Muscle layer of colon (tissue), 2 donors: Measurements from ENCODE around the gene ERI2.

Source experiments
- H3K27ac ChIP-seq: one replicate; pipeline ENCODE4 v1.7.0; 2013; ENCODE audit warnings: low read depth, mild to moderate bottlenecking, low read length, moderate library complexity
- H3K27me3 ChIP-seq, 2 donors: one replicate each; pipeline ENCODE4 v1.7.0; 2013; ENCODE audit warnings: low read length in 2 of 2, mild to moderate bottlenecking in 2 of 2; ENCODE audit not compliant: insufficient read depth in 2 of 2, control insufficient read depth in 1 of 2
- H3K36me3 ChIP-seq: one replicate; pipeline ENCODE4 v1.7.0; 2013; ENCODE audit warnings: mild to moderate bottlenecking, low read length; ENCODE audit not compliant: insufficient read depth
- H3K4me1 ChIP-seq: one replicate; pipeline ENCODE4 v1.7.0; 2013; ENCODE audit warnings: mild to moderate bottlenecking, low read length; ENCODE audit not compliant: insufficient read depth
- H3K4me3 ChIP-seq, 2 donors: one replicate each; pipeline ENCODE4 v1.7.0; 2013; ENCODE audit warnings: low read length in 2 of 2, low read depth in 1 of 2, mild to moderate bottlenecking in 1 of 2, moderate library complexity in 1 of 2
- H3K9ac ChIP-seq: one replicate; pipeline ENCODE4 v1.7.0; 2013; ENCODE audit warnings: low read length
- H3K9me3 ChIP-seq: one replicate; pipeline ENCODE4 v1.7.0; 2013; ENCODE audit warnings: mild to moderate bottlenecking, low read length
- donor health status: abdominal sarcoma.
- donor health status: Adenocarcinoma of cecum.

Gene ERI2

DNA sequence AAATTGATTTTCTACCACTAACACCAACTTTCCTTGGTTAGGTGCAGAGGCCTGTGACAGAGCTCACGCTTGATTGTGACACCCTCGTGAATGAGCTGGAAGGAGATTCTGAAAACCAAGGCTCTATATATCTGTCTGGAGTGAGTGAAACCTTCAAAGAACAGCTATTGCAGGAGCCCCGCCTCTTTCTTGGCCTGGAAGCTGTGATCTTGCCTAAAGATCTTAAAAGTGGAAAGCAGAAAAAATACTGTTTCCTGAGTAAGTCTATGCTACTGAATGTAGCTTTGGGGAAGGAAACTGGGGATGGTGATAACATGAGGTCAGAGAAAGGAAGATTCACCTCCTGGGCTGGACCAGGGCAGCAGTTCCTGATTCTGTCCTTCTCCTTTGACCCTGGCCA lies 38.3 kb upstream of the ERI2 start:
- Histone ChIP-seq H3K4me1 (peaks cover 2% of the 10 kb centered on the region), H3K36me3 (no peaks in the 10 kb centered on the region), H3K27ac (no peak overlapping the region), H3K27me3 (no peaks in the 10 kb centered on the region), H3K9ac (no peak overlapping the region), H3K4me3 (no peak overlapping the region), H3K9me3 (no peaks in the 10 kb centered on the region)

DNA sequence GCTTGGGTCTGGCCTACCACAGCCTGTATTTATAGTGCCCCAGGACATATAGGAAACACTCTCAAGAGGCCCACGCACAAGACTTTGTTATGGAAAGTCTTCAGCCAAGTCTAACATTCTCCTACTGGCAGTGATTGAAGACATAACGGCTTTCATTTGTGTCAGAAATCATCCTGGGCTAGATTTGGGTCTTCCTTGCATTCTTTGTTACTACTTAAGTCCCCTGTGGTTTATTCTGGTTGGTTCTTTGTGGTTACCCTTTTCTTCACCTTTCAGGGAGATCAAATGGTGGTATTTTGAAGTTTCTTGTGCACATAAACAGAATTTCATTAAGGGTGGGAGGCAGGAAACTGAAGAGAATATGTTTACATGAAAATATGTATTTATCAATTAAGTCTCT lies 37.8 kb upstream of the ERI2 start:
- Histone ChIP-seq H3K27ac (no peak overlapping the region), H3K9me3 (no peaks in the 10 kb centered on the region), H3K27me3 (no peaks in the 10 kb centered on the region), H3K4me1 (no peaks in the 10 kb centered on the region), H3K4me3 (no peak overlapping the region), H3K9ac (no peak overlapping the region), H3K36me3 (no peaks in the 10 kb centered on the region)

DNA sequence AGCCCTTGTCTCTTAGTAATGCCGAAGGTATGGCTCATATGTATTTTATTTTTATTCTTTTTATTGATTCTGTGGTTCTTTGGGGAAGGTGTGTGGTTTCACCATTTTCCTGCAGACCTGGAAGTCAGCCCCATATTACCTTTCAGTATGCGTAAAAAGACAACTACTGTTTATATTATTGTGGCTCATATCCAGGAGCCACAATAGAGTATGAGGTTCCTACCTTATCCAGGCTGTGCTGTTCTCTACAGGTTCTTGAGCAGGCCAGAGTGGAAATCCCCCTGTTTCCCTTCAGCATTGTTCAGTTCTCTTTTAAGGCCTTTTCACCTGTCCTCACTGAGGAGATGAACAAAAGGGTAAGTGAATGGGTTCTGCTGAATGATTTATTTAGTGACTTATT lies 33.2 kb upstream of the ERI2 start:
- no peaks in the 10 kb centered on the region for H3K36me3 ChIP-seq
- H3K4me3 ChIP-seq, result no peak overlapping the region
- no peaks in the 10 kb centered on the region for H3K4me1 ChIP-seq
- no peak overlapping the region for H3K27ac ChIP-seq
- H3K27me3 ChIP-seq, result no peaks in the 10 kb centered on the region
- H3K9ac ChIP-seq, result no peak overlapping the region
- no peaks in the 10 kb centered on the region for H3K9me3 ChIP-seq

DNA sequence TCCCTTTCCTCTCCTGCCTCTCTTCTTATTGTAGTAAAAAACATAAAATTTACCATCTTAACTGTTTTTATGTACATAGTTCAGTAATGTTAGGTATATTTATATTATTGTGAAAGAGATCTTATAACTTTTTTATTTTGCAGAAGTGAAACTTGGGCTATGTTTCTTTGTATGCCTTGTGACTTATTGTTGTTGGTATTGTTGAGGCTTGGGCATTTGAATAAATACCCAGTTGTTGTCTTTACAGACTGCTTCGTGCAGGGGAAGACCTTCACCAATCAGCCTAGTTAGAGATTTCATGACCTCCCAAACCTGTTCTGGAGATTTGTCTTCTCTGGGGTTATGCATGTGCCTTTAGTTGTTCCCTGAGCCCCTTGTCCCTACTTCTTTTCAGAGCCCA lies 32.0 kb upstream of the ERI2 start:
- H3K4me1 ChIP-seq, result no peaks in the 10 kb centered on the region
- H3K9me3 ChIP-seq, result no peaks in the 10 kb centered on the region
- no peak overlapping the region for H3K27ac ChIP-seq
- H3K36me3 ChIP-seq, result no peaks in the 10 kb centered on the region
- H3K9ac ChIP-seq, result no peak overlapping the region
- H3K27me3 ChIP-seq, result no peaks in the 10 kb centered on the region
- H3K4me3 ChIP-seq, result no peak overlapping the region

DNA sequence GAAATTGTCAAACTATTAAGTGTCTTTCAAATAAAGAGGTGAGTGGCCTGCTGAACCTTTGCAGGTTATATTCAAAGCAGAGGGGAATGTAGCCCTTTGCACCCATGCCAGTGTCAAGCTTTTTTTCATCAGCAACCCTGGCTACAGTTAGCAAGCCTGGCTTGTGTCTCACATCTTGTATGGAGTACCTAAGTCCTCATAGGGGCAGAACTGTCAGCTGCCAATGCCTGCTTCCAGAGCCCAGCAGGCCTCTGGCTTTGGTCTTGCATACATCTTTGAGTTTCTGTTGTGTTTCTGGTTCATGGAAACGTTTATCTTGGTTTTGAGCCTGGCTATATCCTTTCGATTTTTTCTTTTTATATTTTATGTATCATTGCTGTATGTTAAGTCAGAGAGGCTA lies 26.8 kb upstream of the ERI2 start:
- no peaks in the 10 kb centered on the region for H3K4me1 ChIP-seq
- H3K4me3 ChIP-seq, result no peak overlapping the region
- no peaks in the 10 kb centered on the region for H3K9me3 ChIP-seq
- H3K27ac ChIP-seq, result no peak overlapping the region
- no peaks in the 10 kb centered on the region for H3K27me3 ChIP-seq
- no peaks in the 10 kb centered on the region for H3K36me3 ChIP-seq
- H3K9ac ChIP-seq, result no peak overlapping the region

DNA sequence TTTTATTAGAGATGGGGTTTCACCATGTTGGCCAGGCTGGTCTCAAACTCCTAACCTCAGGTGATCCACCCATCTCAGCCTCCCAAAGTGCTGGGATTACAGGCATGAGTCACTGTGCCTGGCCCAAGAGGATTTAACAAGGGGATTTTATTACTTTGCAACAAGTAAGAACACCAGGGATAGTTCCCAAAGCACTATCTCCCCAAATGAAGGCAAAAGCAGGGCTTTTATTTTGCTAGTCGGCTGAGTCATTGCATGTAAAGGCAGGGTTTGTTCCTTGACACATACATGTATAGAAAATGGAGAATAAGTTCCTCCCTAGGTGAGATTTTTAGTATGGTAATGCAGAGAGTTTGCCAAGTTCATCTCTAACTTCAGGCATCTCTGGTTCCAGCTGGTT lies 24.1 kb upstream of the ERI2 start:
- H3K27ac ChIP-seq, result no peak overlapping the region
- H3K27me3 ChIP-seq, result no peaks in the 10 kb centered on the region

DNA sequence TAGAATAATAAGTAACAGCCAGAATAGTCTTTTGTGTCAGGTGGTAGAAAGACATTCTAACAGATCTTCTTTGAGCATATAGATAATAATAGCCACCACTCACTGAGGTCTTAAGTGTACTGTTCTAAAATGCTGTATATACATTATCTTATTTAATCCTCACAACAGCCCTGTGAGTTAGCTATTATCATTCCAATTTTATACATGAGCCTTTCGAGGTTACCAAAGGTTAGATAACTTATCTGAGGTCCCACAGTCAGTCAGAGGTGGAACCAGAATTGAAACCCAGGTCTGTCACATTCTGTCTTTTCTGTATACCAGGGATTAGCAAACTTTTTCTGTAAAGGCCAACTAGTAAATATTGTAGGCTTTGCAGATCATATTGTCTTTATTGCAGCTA lies 23.3 kb upstream of the ERI2 start:
- Histone ChIP-seq H3K27me3 (no peaks in the 10 kb centered on the region), H3K9ac (no peak overlapping the region), H3K4me1 (no peaks in the 10 kb centered on the region), H3K9me3 (no peaks in the 10 kb centered on the region), H3K4me3 (no peak overlapping the region), H3K36me3 (no peaks in the 10 kb centered on the region), H3K27ac (no peak overlapping the region)

More for the DNA sequence above, 24.1 kb upstream of the ERI2 start:
- no peak overlapping the region for H3K9ac ChIP-seq
- H3K36me3 ChIP-seq, result no peaks in the 10 kb centered on the region
- no peak overlapping the region for H3K4me3 ChIP-seq
- H3K4me1 ChIP-seq, result no peaks in the 10 kb centered on the region
- no peaks in the 10 kb centered on the region for H3K9me3 ChIP-seq

DNA sequence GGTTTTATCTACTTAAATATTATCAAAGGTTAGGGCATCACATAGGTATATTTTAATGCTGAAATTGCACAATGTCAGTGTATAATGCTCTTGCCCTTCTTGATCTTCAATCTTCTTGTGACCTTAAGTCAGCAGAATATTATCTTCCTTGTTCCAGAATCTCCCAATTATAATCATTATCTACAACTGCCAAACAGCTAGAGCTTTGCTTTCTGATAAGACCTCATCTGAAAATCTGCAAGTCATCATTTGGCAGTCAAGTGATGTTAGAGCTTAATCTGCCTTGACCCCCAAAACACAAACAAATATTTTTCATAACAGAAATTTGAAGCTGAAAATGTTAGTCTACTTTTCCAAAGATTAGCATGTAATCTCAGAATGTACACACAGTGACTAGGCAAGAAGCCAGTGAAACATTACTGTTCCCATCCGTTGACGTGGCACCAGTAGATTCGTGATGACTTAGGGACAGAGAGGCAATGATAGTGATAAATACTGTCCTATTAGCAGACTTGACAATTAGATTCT lies 19.8 kb upstream of the ERI2 start:
- Histone ChIP-seq H3K9ac (no peak overlapping the region), H3K4me1 (no peaks in the 10 kb centered on the region), H3K36me3 (peaks cover 4% of the 10 kb centered on the region), H3K27ac (no peak overlapping the region), H3K4me3 (no peak overlapping the region), H3K9me3 (no peaks in the 10 kb centered on the region), H3K27me3 (no peaks in the 10 kb centered on the region)

DNA sequence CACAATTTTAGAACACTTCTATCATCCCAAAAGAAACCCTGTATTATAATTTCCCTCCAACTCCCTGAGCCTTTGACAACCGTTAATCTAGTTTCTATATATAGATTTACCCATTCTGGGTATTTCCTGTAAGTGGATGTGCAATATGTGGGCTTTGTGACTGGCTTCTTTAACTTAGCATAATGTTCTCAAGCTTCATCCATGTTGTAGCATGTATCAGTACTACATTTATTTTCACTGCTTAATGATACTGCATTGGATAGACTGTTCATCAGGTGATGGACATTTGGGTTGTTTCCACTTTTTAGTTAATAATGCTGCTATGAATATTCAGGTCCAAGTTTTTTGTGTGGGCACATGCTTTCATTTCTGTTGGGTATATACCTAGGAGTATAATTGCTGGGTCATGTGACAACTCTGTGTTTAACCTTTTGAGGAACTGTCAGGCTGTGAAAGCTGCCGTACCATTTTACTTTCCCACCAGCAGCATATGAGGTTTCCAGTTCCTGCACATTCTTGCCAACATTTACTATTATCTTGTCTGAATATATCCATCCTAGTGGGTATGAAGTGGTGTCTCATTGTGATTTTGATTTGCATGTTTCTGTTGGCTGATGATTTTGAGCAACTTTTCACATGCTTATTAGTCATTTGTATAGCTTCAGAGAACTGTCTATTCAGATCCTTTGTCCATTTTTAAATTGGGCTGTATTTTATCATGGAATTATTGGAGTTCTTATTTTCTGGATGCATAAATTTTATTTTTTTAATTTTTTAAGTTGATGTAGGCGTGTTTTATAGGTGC lies 16.5 kb upstream of the ERI2 start:
- no peaks in the 10 kb centered on the region for H3K4me1 ChIP-seq
- no peak overlapping the region for H3K9ac ChIP-seq
- no peak overlapping the region for H3K4me3 ChIP-seq
- H3K9me3 ChIP-seq, result no peaks in the 10 kb centered on the region
- H3K36me3 ChIP-seq, result peaks cover 4% of the 10 kb centered on the region
- no peaks in the 10 kb centered on the region for H3K27me3 ChIP-seq
- no peak overlapping the region for H3K27ac ChIP-seq

DNA sequence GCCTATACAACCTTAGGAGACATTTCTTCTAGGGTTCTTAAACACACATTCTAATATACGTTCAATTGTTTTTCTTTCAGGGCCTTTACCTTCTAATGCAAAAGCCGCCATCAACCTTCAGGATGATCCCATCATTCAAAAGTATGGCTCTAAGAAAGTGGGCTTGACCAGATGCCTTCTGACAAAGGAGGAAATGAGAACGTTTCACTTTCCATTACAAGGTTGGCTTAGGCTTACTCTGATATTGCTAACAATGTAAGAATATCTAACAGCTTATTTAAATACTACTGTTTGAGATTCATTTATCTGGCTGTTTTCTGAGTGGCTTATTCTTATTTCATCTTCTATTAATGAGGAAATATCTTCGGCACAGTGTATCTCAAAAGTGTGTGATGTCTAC lies 15.4 kb upstream of the ERI2 start:
- Histone ChIP-seq H3K9me3 (no peaks in the 10 kb centered on the region), H3K4me3 (no peak overlapping the region), H3K27ac (no peak overlapping the region), H3K36me3 (peaks cover 4% of the 10 kb centered on the region), H3K4me1 (no peaks in the 10 kb centered on the region), H3K27me3 (no peaks in the 10 kb centered on the region), H3K9ac (no peak overlapping the region)

DNA sequence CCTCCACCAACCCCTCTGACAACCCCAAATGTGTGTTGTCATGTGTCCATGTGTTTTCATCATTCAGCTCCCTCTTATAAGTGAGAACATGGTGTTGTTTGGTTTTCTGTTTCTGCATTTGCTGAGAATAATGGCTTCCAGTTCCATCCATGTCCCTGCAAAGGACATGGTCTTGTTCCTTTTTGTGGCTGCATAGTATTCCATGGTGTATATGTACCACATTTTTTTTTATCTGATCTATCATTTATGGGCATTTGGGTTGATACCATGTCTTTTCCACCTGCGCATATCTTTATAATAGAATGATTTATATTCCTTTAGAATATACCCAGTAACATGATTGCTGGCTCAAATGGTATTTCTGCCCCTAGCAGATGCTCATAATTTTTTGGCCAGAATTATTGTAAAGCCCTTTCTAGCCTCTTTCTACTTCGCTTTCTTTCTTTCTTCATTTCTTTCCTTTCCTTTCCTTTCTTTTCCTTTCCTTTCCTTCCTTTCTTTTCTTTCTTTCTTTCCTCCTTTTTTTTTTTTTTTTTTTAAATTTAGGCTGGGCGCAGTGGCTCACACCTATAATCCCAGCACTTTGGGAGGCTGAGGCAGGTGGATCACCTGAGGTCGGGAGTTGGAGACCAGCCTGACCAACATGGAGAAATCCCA lies 12.8 kb upstream of the ERI2 start:
- Histone ChIP-seq H3K4me1 (no peaks in the 10 kb centered on the region), H3K27ac (no peak overlapping the region), H3K4me3 (no peak overlapping the region), H3K36me3 (peaks cover 4% of the 10 kb centered on the region), H3K9me3 (no peaks in the 10 kb centered on the region), H3K9ac (no peak overlapping the region), H3K27me3 (no peaks in the 10 kb centered on the region)

DNA sequence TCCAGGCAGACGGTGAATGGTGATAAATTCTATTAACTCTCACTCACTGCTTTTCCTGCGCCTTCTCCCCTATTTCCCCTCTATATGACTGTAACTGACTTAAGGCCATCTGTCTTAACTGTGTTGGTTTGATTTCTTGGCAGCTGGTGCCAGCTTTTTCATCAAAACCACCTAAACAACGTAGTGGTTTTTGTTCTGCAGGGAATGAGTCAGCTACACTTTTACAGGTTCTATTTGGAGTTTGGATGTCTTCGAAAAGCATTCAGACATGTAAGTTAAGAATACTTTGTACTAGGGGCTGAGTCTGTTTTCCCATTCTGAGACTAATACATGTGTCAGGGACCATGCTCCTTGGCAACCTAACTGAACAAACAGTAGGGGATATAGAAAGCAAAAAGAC lies 8.5 kb upstream of the ERI2 start:
- Histone ChIP-seq H3K27ac (no peak overlapping the region), H3K4me3 (no peak overlapping the region)

More for the DNA sequence above, 8.5 kb upstream of the ERI2 start:
- Histone ChIP-seq H3K27me3 (no peaks in the 10 kb centered on the region), H3K4me1 (no peaks in the 10 kb centered on the region), H3K9me3 (no peaks in the 10 kb centered on the region), H3K36me3 (no peaks in the 10 kb centered on the region), H3K9ac (no peak overlapping the region)
